Liver (tissue), 9 donors: ENCODE results near the gene ATPAF1. TPM values are rescaled to one million over a fixed set of nuclear protein-coding genes. Genes with fewer than 3 reads are reported as not detected.

Experiments
- DNase-seq: peaks from one replicate; pipeline ENCODE4 v3.0.0-alpha.2; 2017; ENCODE audit warnings: low spot score
- H3K27ac ChIP-seq, 2 donors: one replicate each; pipeline ENCODE4 v1.7.0; 2013; ENCODE audit warnings: inconsistent platforms in 2 of 2, low read length in 2 of 2, control low read depth in 1 of 2, low read depth in 1 of 2, mild to moderate bottlenecking in 1 of 2
- H3K27me3 ChIP-seq, 4 donors: one replicate each; pipeline versions ENCODE4 v1.6.1 to v1.7.0; 2013; ENCODE audit warnings: low read length in 3 of 4, inconsistent platforms in 1 of 4, mild to moderate bottlenecking in 1 of 4, moderate library complexity in 1 of 4; ENCODE audit not compliant: control insufficient read depth in 4 of 4, insufficient read depth in 4 of 4
- H3K36me3 ChIP-seq, 4 donors: one replicate each; pipeline versions ENCODE4 v1.6.1 to v1.7.0; 2013; ENCODE audit warnings: low read length in 3 of 4, mild to moderate bottlenecking in 3 of 4, low read depth in 1 of 4, moderate library complexity in 1 of 4; ENCODE audit not compliant: control insufficient read depth in 4 of 4, insufficient read depth in 3 of 4
- H3K4me1 ChIP-seq, 4 donors: one replicate each; pipeline versions ENCODE4 v1.6.1 to v1.7.0; 2013; ENCODE audit warnings: low read length in 3 of 4, mild to moderate bottlenecking in 3 of 4, moderate library complexity in 1 of 4; ENCODE audit not compliant: control insufficient read depth in 4 of 4, insufficient read depth in 4 of 4
- H3K4me3 ChIP-seq, 3 donors: one replicate each; pipeline versions ENCODE4 v1.6.1 to v1.7.0; 2013; ENCODE audit warnings: low read length in 3 of 3, control low read depth in 1 of 3, low read depth in 1 of 3, mild to moderate bottlenecking in 1 of 3
- H3K9ac ChIP-seq, 2 donors: one replicate each; pipeline ENCODE4 v1.7.0; 2013; ENCODE audit warnings: low read length in 2 of 2, mild to moderate bottlenecking in 2 of 2, moderate library complexity in 2 of 2, control low read depth in 1 of 2, low read depth in 1 of 2
- H3K9me3 ChIP-seq, 4 donors: one replicate each; pipeline versions ENCODE4 v1.6.1 to v1.7.0; 2013; ENCODE audit warnings: low read length in 3 of 4; ENCODE audit not compliant: control insufficient read depth in 4 of 4
- ATF3 ChIP-seq: IDR thresholded peaks from 2 replicates; pipeline ENCODE4 v1.6.1; 2016; ENCODE audit warnings: antibody characterized with exemption
- EGR1 ChIP-seq, 2 donors: IDR thresholded peaks; 2 replicates each; pipeline ENCODE4 v1.6.1; 2016 to 2018; ENCODE audit warnings: antibody characterized with exemption in 2 of 2, low read depth in 2 of 2
- FOXA1 ChIP-seq: IDR thresholded peaks from 2 replicates; pipeline ENCODE4 v1.6.1; 2016; ENCODE audit warnings: antibody characterized with exemption
- FOXA2 ChIP-seq: IDR thresholded peaks from 2 replicates; pipeline ENCODE4 v1.6.1; 2016; ENCODE audit warnings: antibody characterized with exemption
- GABPA ChIP-seq, 2 donors: IDR thresholded peaks in 1 of 2; conservative IDR thresholded peaks in 1 of 2; 2 replicates each; pipeline ENCODE4 v1.6.1; 2016; ENCODE audit warnings: antibody characterized with exemption in 2 of 2, mild to moderate bottlenecking in 1 of 2, moderate library complexity in 1 of 2
- HNF4A ChIP-seq, 2 donors: conservative IDR thresholded peaks; 2 replicates each; pipeline ENCODE4 v1.6.1; 2016; ENCODE audit warnings: antibody characterized with exemption in 2 of 2, mild to moderate bottlenecking in 2 of 2
- JUND ChIP-seq, 2 donors: IDR thresholded peaks; 2 replicates each; pipeline ENCODE4 v1.6.1; 2016; ENCODE audit warnings: antibody characterized with exemption in 2 of 2
- NR2F2 ChIP-seq: IDR thresholded peaks from 2 replicates; pipeline ENCODE4 v1.6.1; 2016; ENCODE audit warnings: antibody characterized with exemption
- RAD21 ChIP-seq, 2 donors: IDR thresholded peaks; 2 replicates each; pipeline ENCODE4 v1.6.1; 2016; ENCODE audit warnings: antibody characterized with exemption in 2 of 2, mild to moderate bottlenecking in 2 of 2
- RXRA ChIP-seq, 2 donors: IDR thresholded peaks; 2 replicates each; pipeline ENCODE4 v1.6.1; 2017 to 2018; ENCODE audit warnings: antibody characterized with exemption in 2 of 2, mild to moderate bottlenecking in 1 of 2
- SP1 ChIP-seq: IDR thresholded peaks from 2 replicates; pipeline ENCODE4 v1.6.1; 2018; ENCODE audit warnings: antibody characterized with exemption, mild to moderate bottlenecking
- TAF1 ChIP-seq: conservative IDR thresholded peaks from 2 replicates; pipeline ENCODE4 v1.6.1; 2016; ENCODE audit warnings: antibody characterized with exemption, mild to moderate bottlenecking
- YY1 ChIP-seq: IDR thresholded peaks from 2 replicates; pipeline ENCODE4 v1.6.1; 2016; ENCODE audit warnings: antibody characterized with exemption, mild to moderate bottlenecking
- WGBS: extraction: QIAGEN DNeasy Blood & Tissue Kit; methylation state at CpG from one replicate; pipeline ENCODE4 v1.1.7; 2013; 5-methylcytosine and 5-hydroxymethylcytosine counted together
- polyA plus RNA-seq, 2 donors: library from polyadenylated mRNA; stranded (reverse) in 1 of 2; unstranded in 1 of 2; fragments of 200-250 nt in 1 of 2; fragments of >200 nt in 1 of 2; fragmentation: Nextera tagmentation in 1 of 2; extraction: Ambion mirVana in 1 of 2; gene quantifications; one replicate each; pipeline versions ENCODE4 v1.2.1 to v1.2.3, GENCODE V29; 2013 to 2015
- total RNA-seq, 2 donors: library from RNA; depleted of rRNA; stranded (reverse); fragments of >200 nt; gene quantifications; one replicate each; pipeline ENCODE4 v1.2.3, GENCODE V29; 2014
- TF ChIP-seq, protein P1 (sequence below): IDR thresholded peaks from 2 replicates; pipeline ENCODE4 v1.6.1; 2016; ENCODE audit warnings: antibody characterized with exemption
- TF ChIP-seq, protein P2 (sequence below): IDR thresholded peaks from 2 replicates; pipeline ENCODE4 v1.6.1; 2016; ENCODE audit warnings: antibody characterized with exemption
- TF ChIP-seq, protein P3 (sequence below): fragments of 150-350 bp; IDR thresholded peaks from 2 replicates; pipeline ENCODE4 v1.5.1; 2017; ENCODE audit warnings: improper control_type of control experiment, low read depth, low read length; ENCODE audit not compliant: missing input control
- TF ChIP-seq, protein P4 (sequence below): IDR thresholded peaks from 2 replicates; pipeline ENCODE4 v1.6.1; 2016; ENCODE audit warnings: antibody characterized with exemption, mild to moderate bottlenecking
- donor health status: healthy.
- donor health status: healthy.
- donor health status: healthy.
- donor health status: healthy.
- donor health status: healthy.

The ATPAF1 gene
- total and polyA plus RNA-seq, 4 donors = 35.3 to 54.1 (median 37.0) TPM

- H3K36me3 ChIP-seq = peaks cover 7 to 73% (median 48%) of the 10 kb centered on the region in 4 donors
- DNase-seq = no peak
- peaks cover 0 to 9% (median 7%) of the 10 kb centered on the region in 4 donors for H3K4me1 ChIP-seq
- TF ChIP-seq ATF3 = no peak
- TF ChIP-seq NR2F2 = no peak
- TF ChIP-seq RXRA (IDR thresholded peaks at IDR 0.05) = no peak
- TF ChIP-seq, protein P1, sequence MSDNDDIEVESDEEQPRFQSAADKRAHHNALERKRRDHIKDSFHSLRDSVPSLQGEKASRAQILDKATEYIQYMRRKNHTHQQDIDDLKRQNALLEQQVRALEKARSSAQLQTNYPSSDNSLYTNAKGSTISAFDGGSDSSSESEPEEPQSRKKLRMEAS = no peak
- TF ChIP-seq JUND (IDR thresholded peaks at IDR 0.05) = no peak
- TF ChIP-seq SP1 = no peak
- TF ChIP-seq EGR1 (IDR thresholded peaks at IDR 0.05; ENCODE audit: low read depth in 2 of 2) = no peak
- no peak for TF ChIP-seq RAD21 (IDR thresholded peaks at IDR 0.05)
- no peak for TF ChIP-seq YY1
- TF ChIP-seq, protein P2, sequence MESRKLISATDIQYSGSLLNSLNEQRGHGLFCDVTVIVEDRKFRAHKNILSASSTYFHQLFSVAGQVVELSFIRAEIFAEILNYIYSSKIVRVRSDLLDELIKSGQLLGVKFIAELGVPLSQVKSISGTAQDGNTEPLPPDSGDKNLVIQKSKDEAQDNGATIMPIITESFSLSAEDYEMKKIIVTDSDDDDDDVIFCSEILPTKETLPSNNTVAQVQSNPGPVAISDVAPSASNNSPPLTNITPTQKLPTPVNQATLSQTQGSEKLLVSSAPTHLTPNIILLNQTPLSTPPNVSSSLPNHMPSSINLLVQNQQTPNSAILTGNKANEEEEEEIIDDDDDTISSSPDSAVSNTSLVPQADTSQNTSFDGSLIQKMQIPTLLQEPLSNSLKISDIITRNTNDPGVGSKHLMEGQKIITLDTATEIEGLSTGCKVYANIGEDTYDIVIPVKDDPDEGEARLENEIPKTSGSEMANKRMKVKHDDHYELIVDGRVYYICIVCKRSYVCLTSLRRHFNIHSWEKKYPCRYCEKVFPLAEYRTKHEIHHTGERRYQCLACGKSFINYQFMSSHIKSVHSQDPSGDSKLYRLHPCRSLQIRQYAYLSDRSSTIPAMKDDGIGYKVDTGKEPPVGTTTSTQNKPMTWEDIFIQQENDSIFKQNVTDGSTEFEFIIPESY = no peak
- TF ChIP-seq FOXA2 = no peak
- no peak for TF ChIP-seq TAF1
- TF ChIP-seq, protein P3, sequence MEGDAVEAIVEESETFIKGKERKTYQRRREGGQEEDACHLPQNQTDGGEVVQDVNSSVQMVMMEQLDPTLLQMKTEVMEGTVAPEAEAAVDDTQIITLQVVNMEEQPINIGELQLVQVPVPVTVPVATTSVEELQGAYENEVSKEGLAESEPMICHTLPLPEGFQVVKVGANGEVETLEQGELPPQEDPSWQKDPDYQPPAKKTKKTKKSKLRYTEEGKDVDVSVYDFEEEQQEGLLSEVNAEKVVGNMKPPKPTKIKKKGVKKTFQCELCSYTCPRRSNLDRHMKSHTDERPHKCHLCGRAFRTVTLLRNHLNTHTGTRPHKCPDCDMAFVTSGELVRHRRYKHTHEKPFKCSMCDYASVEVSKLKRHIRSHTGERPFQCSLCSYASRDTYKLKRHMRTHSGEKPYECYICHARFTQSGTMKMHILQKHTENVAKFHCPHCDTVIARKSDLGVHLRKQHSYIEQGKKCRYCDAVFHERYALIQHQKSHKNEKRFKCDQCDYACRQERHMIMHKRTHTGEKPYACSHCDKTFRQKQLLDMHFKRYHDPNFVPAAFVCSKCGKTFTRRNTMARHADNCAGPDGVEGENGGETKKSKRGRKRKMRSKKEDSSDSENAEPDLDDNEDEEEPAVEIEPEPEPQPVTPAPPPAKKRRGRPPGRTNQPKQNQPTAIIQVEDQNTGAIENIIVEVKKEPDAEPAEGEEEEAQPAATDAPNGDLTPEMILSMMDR = no peak
- no peak for TF ChIP-seq GABPA (IDR thresholded peaks at IDR 0.05 in 1 of 2, conservative IDR thresholded peaks at IDR 0.05 in 1 of 2)
- TF ChIP-seq, protein P4, sequence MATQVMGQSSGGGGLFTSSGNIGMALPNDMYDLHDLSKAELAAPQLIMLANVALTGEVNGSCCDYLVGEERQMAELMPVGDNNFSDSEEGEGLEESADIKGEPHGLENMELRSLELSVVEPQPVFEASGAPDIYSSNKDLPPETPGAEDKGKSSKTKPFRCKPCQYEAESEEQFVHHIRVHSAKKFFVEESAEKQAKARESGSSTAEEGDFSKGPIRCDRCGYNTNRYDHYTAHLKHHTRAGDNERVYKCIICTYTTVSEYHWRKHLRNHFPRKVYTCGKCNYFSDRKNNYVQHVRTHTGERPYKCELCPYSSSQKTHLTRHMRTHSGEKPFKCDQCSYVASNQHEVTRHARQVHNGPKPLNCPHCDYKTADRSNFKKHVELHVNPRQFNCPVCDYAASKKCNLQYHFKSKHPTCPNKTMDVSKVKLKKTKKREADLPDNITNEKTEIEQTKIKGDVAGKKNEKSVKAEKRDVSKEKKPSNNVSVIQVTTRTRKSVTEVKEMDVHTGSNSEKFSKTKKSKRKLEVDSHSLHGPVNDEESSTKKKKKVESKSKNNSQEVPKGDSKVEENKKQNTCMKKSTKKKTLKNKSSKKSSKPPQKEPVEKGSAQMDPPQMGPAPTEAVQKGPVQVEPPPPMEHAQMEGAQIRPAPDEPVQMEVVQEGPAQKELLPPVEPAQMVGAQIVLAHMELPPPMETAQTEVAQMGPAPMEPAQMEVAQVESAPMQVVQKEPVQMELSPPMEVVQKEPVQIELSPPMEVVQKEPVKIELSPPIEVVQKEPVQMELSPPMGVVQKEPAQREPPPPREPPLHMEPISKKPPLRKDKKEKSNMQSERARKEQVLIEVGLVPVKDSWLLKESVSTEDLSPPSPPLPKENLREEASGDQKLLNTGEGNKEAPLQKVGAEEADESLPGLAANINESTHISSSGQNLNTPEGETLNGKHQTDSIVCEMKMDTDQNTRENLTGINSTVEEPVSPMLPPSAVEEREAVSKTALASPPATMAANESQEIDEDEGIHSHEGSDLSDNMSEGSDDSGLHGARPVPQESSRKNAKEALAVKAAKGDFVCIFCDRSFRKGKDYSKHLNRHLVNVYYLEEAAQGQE = no peak
- TF ChIP-seq FOXA1 = no peak
- no peak overlapping the region for H3K4me3 ChIP-seq
- H3K9me3 ChIP-seq = no peaks in the 10 kb centered on the region
- WGBS = 98% methylated on average over 2 of the region's 2 CpGs
- no peaks in the 10 kb centered on the region for H3K27me3 ChIP-seq
- no peak overlapping the region for H3K9ac ChIP-seq
- H3K27ac ChIP-seq = no peak overlapping the region
These were observed 16.5 kb upstream of the ATPAF1 start for GRCh38 chr1:46684670-46685069.

GRCh38 chr1:46682064-46682463, 13.9 kb upstream of the ATPAF1 start:
- H3K9me3 ChIP-seq = no peaks in the 10 kb centered on the region
- peaks cover 0 to 3% (median 0%) of the 10 kb centered on the region in 4 donors for H3K4me1 ChIP-seq
- H3K27ac ChIP-seq = no peak overlapping the region
- TF ChIP-seq, protein P2 = no peak
- TF ChIP-seq RXRA (IDR thresholded peaks at IDR 0.05) (no peak), JUND (IDR thresholded peaks at IDR 0.05) (no peak), ATF3 (no peak), EGR1 (IDR thresholded peaks at IDR 0.05; ENCODE audit: low read depth in 2 of 2) (no peak), GABPA (IDR thresholded peaks at IDR 0.05 in 1 of 2, conservative IDR thresholded peaks at IDR 0.05 in 1 of 2) (no peak), HNF4A (conservative IDR thresholded peaks at IDR 0.05) (no peak), FOXA2 (no peak), NR2F2 (no peak)
- TF ChIP-seq, protein P1 = no peak
- TF ChIP-seq, protein P3 = no peak
- peaks cover 7 to 64% (median 44%) of the 10 kb centered on the region in 4 donors for H3K36me3 ChIP-seq
- WGBS = 52% methylated on average over 1 of the region's 1 CpG
- H3K9ac ChIP-seq = no peak overlapping the region
- H3K27me3 ChIP-seq = no peaks in the 10 kb centered on the region
- no peak for DNase-seq
- H3K4me3 ChIP-seq = no peak overlapping the region
